ENCODE data around the gene PLXDC2. TPM values are rescaled to one million over a fixed set of nuclear protein-coding genes. Genes with fewer than 3 reads are reported as not detected.
A peak's percentile ranks its signal among the peaks of the same experiment; 100 is the strongest.
"Not testable (repeated sequence)": the region's sequence is repeated elsewhere in the genome, so short reads cannot be mapped to it uniquely, and the experiment has no call there.

PLXDC2 gene
- 12.2 TPM for total RNA-seq
- long read RNA-seq, full-length matches to known transcripts, result 9 of 12 reads
- long read RNA-seq, partial matches to known transcripts, result 1 of 12 reads
- long read RNA-seq, other reads (novel, unspliced or antisense), result 2 of 12 reads

- DNase-seq (peak; percentile 76), ATAC-seq (ENCODE audit: poor library complexity) (peak; percentile 63)
- intact Hi-C loops (cut with DNase I), result loop anchor here (5.0 to 10.0 kb wide), 2 partner anchors 131 to 948 kb away; no protein-coding TSS in a partner anchor
Observed at GRCh38 chr10:19816411-19817230, at the start of gene PLXDC2. Gene PLXDC2, plus strand, starts transcription at chr10:19816432.

GRCh38 chr10:19767876-19768275 lies 48.4 kb upstream of the PLXDC2 start:
- DNase-seq, result no peak
- ATAC-seq (ENCODE audit: poor library complexity), result no peak
- intact Hi-C loops (cut with DNase I), result no loop called here

- ATAC-seq (ENCODE audit: poor library complexity); intact Hi-C loops (cut with DNase I); DNase-seq: not testable (repeated sequence)
Observed at GRCh38 chr10:19769826-19770225, 46.4 kb upstream of the PLXDC2 start.

GRCh38 chr10:19772972-19773371 lies 43.3 kb upstream of the PLXDC2 start:
- no peak for ATAC-seq (ENCODE audit: poor library complexity)
- DNase-seq, result no peak
- intact Hi-C loops (cut with DNase I), result no loop called here

GRCh38 chr10:19775296-19775695 lies 40.9 kb upstream of the PLXDC2 start:
- intact Hi-C loops (cut with DNase I), result no loop called here
- no peak for DNase-seq
- no peak for ATAC-seq (ENCODE audit: poor library complexity)

- intact Hi-C loops (cut with DNase I), result no loop called here
- DNase-seq (no peak), ATAC-seq (ENCODE audit: poor library complexity) (no peak)
Observed at GRCh38 chr10:19777806-19778205, 38.4 kb upstream of the PLXDC2 start.

- DNase-seq (no peak), ATAC-seq (ENCODE audit: poor library complexity) (no peak)
- intact Hi-C loops (cut with DNase I), result no loop called here
Observed at GRCh38 chr10:19778996-19779395, 37.2 kb upstream of the PLXDC2 start.

- no peak for ATAC-seq (ENCODE audit: poor library complexity)
- intact Hi-C loops (cut with DNase I), result no loop called here
- DNase-seq, result no peak
Observed at GRCh38 chr10:19782430-19783089, 33.7 kb upstream of the PLXDC2 start.

GRCh38 chr10:19783721-19784120 lies 32.5 kb upstream of the PLXDC2 start:
- intact Hi-C loops (cut with DNase I), result no loop called here
- DNase-seq (no peak), ATAC-seq (ENCODE audit: poor library complexity) (no peak)

GRCh38 chr10:19785366-19785765 lies 30.9 kb upstream of the PLXDC2 start:
- intact Hi-C loops (cut with DNase I), result no loop called here

GRCh38 chr10:19788075-19788686 lies 28.1 kb upstream of the PLXDC2 start:
- intact Hi-C loops (cut with DNase I), result no loop called here
- DNase-seq (no peak), ATAC-seq (ENCODE audit: poor library complexity) (no peak)

More at GRCh38 chr10:19785366-19785765, 30.9 kb upstream of the PLXDC2 start:
- ATAC-seq (ENCODE audit: poor library complexity) (no peak), DNase-seq (no peak)

GRCh38 chr10:19788902-19789301 lies 27.3 kb upstream of the PLXDC2 start:
- intact Hi-C loops (cut with DNase I), result no loop called here
- ATAC-seq (ENCODE audit: poor library complexity) (no peak), DNase-seq (no peak)

GRCh38 chr10:19789607-19790006 lies 26.6 kb upstream of the PLXDC2 start:
- intact Hi-C loops (cut with DNase I), result no loop called here
- ATAC-seq (ENCODE audit: poor library complexity), result no peak
- no peak for DNase-seq

- DNase-seq (no peak), ATAC-seq (ENCODE audit: poor library complexity) (no peak)
- intact Hi-C loops (cut with DNase I), result no loop called here
Observed at GRCh38 chr10:19791032-19791431, 25.2 kb upstream of the PLXDC2 start.

GRCh38 chr10:19795684-19796083 lies 20.5 kb upstream of the PLXDC2 start:
- DNase-seq (no peak), ATAC-seq (ENCODE audit: poor library complexity) (no peak)
- intact Hi-C loops (cut with DNase I), result no loop called here

- DNase-seq (no peak), ATAC-seq (ENCODE audit: poor library complexity) (no peak)
- intact Hi-C loops (cut with DNase I), result no loop called here
Observed at GRCh38 chr10:19800161-19800560, 16.1 kb upstream of the PLXDC2 start.

- ATAC-seq (ENCODE audit: poor library complexity) (no peak), DNase-seq (no peak)
Observed at GRCh38 chr10:19801369-19801768, 14.9 kb upstream of the PLXDC2 start.

GRCh38 chr10:19803676-19804075 lies 12.6 kb upstream of the PLXDC2 start:
- intact Hi-C loops (cut with DNase I), result no loop called here
- ATAC-seq (ENCODE audit: poor library complexity), result no peak

More at GRCh38 chr10:19801369-19801768, 14.9 kb upstream of the PLXDC2 start:
- intact Hi-C loops (cut with DNase I), result no loop called here

GRCh38 chr10:19809481-19809880 lies 6.8 kb upstream of the PLXDC2 start:
- ATAC-seq (ENCODE audit: poor library complexity), result no peak
- intact Hi-C loops (cut with DNase I), result no loop called here
- DNase-seq, result no peak

More at GRCh38 chr10:19803676-19804075, 12.6 kb upstream of the PLXDC2 start:
- no peak for DNase-seq
